HG02970 (cell line): ENCODE results near the gene SIX2.

Experiments used
- ATAC-seq: cut with Tn5 transposase; IDR thresholded peaks from one replicate; pipeline ENCODE4 v1.9.1; 2021; ENCODE audit warnings: mild to moderate bottlenecking, moderate library complexity, moderate number of reproducible peaks; ENCODE audit not compliant: unreplicated experiment, low FRiP score

SIX2 gene

DNA sequence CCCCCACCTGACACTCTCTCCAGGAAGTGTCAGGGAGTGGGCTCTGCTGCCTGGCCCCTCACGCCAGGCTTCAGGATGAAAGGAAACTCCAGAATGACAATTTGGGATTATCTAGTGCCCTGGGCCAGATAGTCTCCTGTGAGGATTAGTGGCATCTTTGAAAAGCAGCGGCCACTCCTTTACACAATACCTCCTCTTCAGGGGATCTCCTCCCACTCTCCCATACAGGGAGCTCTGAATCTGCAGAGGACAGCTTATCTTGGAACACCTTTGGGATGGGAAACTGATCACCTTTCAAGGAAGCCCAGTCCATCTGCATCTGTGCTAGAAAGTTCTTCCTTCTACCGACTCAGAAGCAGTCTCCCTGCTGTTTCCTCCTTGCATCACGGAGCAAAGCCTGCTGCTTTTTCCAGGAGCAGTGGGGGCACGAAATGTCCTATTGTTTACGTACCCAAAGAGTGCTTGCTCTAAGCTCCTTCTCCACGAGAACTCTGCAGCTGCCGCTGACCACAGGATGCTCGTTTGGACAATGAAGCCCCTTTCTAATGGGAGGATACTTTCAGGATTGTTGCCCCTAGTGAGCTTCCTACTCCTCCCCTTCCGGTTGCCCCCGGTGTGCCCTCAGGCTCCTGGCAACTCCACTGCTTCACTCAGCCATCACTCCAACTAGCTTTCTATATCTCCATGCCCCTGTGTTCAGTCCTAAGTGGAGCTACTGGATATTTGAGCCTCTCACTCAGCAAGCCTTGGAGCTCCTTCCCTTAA, 36.3 kb downstream of the SIX2 start:
- no peak for ATAC-seq

- no peak for ATAC-seq
Measured at GRCh38 chr2:44970846-44971450, 38.3 kb downstream of the SIX2 start.

DNA sequence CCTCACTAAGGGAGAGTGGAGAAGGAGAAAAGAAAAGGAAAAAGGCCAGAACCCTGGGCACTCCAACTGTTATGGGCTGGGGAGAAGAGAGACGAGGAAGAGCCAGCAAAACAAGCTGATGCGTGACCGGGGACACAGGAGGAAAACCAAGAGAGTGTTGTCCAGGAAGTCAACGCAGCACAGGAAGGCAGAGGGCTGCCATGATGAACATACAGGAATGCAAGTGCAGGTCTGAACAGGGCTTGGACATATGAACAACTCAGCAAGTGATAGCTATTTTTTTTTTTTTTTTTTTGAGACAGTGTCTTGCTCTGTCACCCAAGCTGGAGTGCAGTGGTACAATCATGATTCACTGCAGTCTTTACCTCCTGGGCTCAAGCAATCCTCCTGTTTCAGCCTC, 39.3 kb downstream of the SIX2 start:
- no peak for ATAC-seq

- no peak for ATAC-seq
Measured at GRCh38 chr2:44967727-44968432, 41.4 kb downstream of the SIX2 start.

DNA sequence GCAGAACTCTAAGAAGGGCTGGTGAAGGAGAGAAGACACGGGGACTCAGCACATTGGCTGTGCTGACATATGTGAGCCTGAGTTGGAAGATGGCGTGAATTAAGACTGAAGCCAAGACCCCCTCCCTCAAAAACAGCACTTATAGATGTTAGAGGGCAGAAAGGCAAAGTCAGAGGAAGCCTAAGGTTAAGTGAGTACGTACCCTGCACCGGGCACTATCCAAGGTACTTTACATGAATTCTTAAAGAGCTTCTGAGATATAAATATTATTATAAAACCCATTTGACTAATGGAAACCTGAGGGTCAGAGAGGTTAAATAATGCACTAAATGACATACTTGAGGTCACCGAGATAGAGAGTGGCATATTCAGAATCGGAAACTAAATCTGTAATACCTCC, 42.2 kb downstream of the SIX2 start:
- no peak for ATAC-seq

GRCh38 chr2:44965684-44966083, 43.6 kb downstream of the SIX2 start:
- ATAC-seq = no peak

GRCh38 chr2:44964752-44965236, 44.5 kb downstream of the SIX2 start:
- ATAC-seq = no peak

DNA sequence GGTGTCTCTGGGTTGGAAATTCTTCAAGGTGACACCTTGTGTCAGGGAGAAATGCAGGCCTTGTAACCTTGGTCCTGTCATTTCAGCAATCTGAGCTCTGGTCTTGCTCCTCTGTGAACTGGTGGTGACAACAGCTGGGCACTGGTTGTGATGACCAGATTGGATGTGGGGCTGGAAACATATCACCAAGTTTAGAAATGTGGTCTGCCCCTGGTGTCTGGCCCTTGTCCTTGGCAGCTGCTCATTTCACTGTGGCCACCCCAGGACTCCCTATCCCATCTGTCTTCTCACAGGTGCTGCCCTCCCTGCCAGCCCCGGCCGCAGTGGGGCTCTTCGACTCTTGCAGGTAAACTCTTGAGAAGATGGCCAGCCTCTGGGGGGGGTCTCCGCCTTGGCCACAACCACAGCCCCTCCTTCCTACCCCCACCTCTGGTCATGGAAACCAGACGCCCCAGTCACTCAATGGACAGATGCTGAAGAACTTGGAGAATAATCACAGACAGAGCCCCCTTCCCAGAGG, 47.0 kb downstream of the SIX2 start:
- ATAC-seq = no peak

DNA sequence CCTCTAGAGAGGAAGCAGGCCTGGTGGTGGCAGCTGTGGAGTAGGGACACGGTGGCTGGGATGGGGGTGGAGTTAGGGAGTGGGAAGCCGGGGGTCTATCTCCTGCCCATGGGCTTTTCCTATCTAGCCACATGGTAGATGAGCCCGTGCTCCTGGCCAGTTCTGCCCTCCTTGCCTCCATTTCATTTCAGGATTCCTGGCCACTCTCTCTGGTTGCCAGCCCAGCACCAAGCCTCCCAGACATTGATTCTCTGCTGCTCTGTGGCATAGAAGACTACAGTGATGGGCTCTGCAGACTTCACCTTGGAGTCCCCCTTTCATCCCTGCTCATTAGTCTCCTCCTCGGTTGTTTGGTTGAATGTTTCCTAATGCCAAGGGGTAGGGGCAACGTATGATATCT, 48.4 kb downstream of the SIX2 start:
- no peak for ATAC-seq

GRCh38 chr2:44959855-44960254, 49.4 kb downstream of the SIX2 start:
- ATAC-seq = no peak

GRCh38 chr2:44957656-44958327, 51.5 kb downstream of the SIX2 start:
- no peak for ATAC-seq

GRCh38 chr2:44956843-44957242, 52.4 kb downstream of the SIX2 start:
- ATAC-seq = no peak

GRCh38 chr2:44955593-44956392, 53.5 kb downstream of the SIX2 start:
- ATAC-seq = no peak
